Measurements from ENCODE around the gene IFNG. TPM values are rescaled to one million over a fixed set of nuclear protein-coding genes. Genes with fewer than 3 reads are reported as not detected.

Gene IFNG
- total and polyA plus RNA-seq, 2 experiments from 2014 or later, result 0.11 TPM; not detected in 1

- Histone ChIP-seq H3K36me3 (no peaks in the 10 kb centered on the region), H3K27me3 (no peaks in the 10 kb centered on the region), H3K4me1 (ENCODE audit: low read depth) (no peaks in the 10 kb centered on the region), H3K9me3 (ENCODE audit: low read depth) (no peaks in the 10 kb centered on the region), H3K4me3 (no peak overlapping the region), H3K27ac (no peak overlapping the region)
- no peak for DNase-seq (ENCODE audit: low read depth in 1 of 2, low spot score in 1 of 2)
- TF ChIP-seq, protein P1, sequence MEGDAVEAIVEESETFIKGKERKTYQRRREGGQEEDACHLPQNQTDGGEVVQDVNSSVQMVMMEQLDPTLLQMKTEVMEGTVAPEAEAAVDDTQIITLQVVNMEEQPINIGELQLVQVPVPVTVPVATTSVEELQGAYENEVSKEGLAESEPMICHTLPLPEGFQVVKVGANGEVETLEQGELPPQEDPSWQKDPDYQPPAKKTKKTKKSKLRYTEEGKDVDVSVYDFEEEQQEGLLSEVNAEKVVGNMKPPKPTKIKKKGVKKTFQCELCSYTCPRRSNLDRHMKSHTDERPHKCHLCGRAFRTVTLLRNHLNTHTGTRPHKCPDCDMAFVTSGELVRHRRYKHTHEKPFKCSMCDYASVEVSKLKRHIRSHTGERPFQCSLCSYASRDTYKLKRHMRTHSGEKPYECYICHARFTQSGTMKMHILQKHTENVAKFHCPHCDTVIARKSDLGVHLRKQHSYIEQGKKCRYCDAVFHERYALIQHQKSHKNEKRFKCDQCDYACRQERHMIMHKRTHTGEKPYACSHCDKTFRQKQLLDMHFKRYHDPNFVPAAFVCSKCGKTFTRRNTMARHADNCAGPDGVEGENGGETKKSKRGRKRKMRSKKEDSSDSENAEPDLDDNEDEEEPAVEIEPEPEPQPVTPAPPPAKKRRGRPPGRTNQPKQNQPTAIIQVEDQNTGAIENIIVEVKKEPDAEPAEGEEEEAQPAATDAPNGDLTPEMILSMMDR (IDR thresholded peaks at IDR 0.05; ENCODE audit: low read depth, low read length), result no peak
These were observed 21.1 kb downstream of the IFNG start for GRCh38 chr12:68138480-68138879.

- Histone ChIP-seq H3K27ac (no peak overlapping the region), H3K9me3 (ENCODE audit: low read depth) (no peaks in the 10 kb centered on the region), H3K27me3 (no peaks in the 10 kb centered on the region), H3K4me1 (ENCODE audit: low read depth) (no peaks in the 10 kb centered on the region), H3K36me3 (no peaks in the 10 kb centered on the region), H3K4me3 (no peak overlapping the region)
- TF ChIP-seq, protein P1 (IDR thresholded peaks at IDR 0.05; ENCODE audit: low read depth, low read length), result no peak
- DNase-seq (ENCODE audit: low read depth in 1 of 2, low spot score in 1 of 2), result no peak
These were observed 22.2 kb downstream of the IFNG start for GRCh38 chr12:68137335-68137830.

DNA sequence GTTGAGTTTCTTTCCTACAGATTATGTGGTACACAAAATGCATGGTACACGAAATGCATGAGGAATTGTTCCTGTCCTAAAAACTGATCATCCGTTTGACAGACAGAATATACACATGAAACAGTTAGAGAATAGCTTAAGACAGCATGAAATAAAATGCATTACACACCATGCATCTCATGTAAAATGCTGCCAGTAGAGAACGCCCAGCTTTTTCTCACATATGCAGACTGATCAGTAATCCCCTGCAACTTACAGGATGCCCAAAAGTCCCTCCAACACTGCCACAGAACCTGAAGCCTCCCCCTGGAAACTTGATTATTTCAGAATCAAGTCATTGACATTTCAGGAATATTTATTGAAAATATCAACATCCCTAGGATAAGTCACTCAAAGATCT, 24.0 kb downstream of the IFNG start:
- no peaks in the 10 kb centered on the region for H3K9me3 ChIP-seq (ENCODE audit: low read depth)
- TF ChIP-seq, protein P1 (IDR thresholded peaks at IDR 0.05; ENCODE audit: low read depth, low read length), result no peak
- H3K4me1 ChIP-seq (ENCODE audit: low read depth), result no peaks in the 10 kb centered on the region
- H3K4me3 ChIP-seq, result no peak overlapping the region
- H3K36me3 ChIP-seq, result no peaks in the 10 kb centered on the region
- no peak for DNase-seq (ENCODE audit: low read depth in 1 of 2, low spot score in 1 of 2)
- H3K27me3 ChIP-seq, result no peaks in the 10 kb centered on the region
- no peak overlapping the region for H3K27ac ChIP-seq

DNA sequence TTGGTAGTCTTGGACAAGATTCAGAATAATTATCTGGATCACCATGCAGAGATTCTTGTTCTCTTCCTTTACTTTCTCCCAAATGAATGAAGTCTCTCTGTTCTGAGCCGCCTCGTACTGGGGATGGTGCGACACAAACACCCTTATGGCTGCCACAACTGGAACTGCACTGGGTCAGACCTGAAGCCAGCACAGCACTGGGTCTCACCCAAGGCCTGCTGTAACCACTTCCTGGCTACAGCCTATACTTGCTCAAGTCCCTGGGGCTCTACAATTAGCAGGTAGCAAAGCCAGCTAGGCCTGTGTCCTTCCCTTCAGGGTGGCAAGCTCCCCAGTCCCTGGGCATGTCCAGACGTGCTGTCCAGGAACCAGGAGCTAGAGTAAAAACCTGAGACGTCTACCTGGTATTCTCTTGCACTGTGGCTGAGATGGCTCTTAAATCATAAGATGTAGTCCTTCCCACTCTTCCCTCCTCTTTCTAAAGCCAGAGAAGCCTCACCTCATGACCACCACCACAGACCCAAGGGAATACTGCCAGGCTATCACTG, 27.6 kb downstream of the IFNG start:
- H3K36me3 ChIP-seq, result no peaks in the 10 kb centered on the region
- no peaks in the 10 kb centered on the region for H3K9me3 ChIP-seq (ENCODE audit: low read depth)
- TF ChIP-seq, protein P1 (IDR thresholded peaks at IDR 0.05; ENCODE audit: low read depth, low read length), result no peak
- H3K4me1 ChIP-seq (ENCODE audit: low read depth), result no peaks in the 10 kb centered on the region
- H3K27ac ChIP-seq, result no peak overlapping the region
- no peak overlapping the region for H3K4me3 ChIP-seq
- H3K27me3 ChIP-seq, result no peaks in the 10 kb centered on the region
- DNase-seq (ENCODE audit: low read depth in 1 of 2, low spot score in 1 of 2), result no peak

DNA sequence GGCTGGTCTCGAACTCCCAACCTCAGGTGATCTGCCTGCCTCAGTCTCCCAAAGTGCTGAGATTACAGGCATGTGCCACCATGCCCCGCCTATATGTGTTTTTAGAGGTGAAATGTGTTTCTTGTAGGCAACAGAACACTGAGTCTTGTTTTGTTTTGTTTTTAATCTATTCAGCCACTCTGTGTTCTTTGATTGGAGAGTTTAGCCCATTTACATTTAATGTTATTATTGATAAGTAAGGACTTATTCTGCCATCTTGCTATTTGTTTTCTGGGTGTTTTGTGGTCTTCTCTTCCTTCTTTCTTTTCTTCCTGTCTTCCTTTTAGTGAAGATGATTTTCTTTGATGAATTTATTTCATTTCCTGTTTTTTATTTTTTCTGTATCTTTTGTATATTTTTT, 29.6 kb downstream of the IFNG start:
- H3K9me3 ChIP-seq (ENCODE audit: low read depth), result no peaks in the 10 kb centered on the region
- H3K27ac ChIP-seq, result no peak overlapping the region
- no peaks in the 10 kb centered on the region for H3K27me3 ChIP-seq
- H3K4me3 ChIP-seq, result no peak overlapping the region
- no peaks in the 10 kb centered on the region for H3K36me3 ChIP-seq
- H3K4me1 ChIP-seq (ENCODE audit: low read depth), result no peaks in the 10 kb centered on the region
- DNase-seq (ENCODE audit: low read depth in 1 of 2, low spot score in 1 of 2), result no peak
- TF ChIP-seq, protein P1 (IDR thresholded peaks at IDR 0.05; ENCODE audit: low read depth, low read length), result no peak
